D341Med (cell line): ENCODE results near the gene GBP1.
"Not testable (repeated sequence)": the region's sequence is repeated elsewhere in the genome, so short reads cannot be mapped to it uniquely, and the experiment has no call there.

ENCODE experiments used
- DNase-seq: peaks from one replicate; pipeline ENCODE4 v3.0.0; 2012; ENCODE audit warnings: low spot score

Gene GBP1, protein sequence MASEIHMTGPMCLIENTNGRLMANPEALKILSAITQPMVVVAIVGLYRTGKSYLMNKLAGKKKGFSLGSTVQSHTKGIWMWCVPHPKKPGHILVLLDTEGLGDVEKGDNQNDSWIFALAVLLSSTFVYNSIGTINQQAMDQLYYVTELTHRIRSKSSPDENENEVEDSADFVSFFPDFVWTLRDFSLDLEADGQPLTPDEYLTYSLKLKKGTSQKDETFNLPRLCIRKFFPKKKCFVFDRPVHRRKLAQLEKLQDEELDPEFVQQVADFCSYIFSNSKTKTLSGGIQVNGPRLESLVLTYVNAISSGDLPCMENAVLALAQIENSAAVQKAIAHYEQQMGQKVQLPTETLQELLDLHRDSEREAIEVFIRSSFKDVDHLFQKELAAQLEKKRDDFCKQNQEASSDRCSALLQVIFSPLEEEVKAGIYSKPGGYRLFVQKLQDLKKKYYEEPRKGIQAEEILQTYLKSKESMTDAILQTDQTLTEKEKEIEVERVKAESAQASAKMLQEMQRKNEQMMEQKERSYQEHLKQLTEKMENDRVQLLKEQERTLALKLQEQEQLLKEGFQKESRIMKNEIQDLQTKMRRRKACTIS

DNA sequence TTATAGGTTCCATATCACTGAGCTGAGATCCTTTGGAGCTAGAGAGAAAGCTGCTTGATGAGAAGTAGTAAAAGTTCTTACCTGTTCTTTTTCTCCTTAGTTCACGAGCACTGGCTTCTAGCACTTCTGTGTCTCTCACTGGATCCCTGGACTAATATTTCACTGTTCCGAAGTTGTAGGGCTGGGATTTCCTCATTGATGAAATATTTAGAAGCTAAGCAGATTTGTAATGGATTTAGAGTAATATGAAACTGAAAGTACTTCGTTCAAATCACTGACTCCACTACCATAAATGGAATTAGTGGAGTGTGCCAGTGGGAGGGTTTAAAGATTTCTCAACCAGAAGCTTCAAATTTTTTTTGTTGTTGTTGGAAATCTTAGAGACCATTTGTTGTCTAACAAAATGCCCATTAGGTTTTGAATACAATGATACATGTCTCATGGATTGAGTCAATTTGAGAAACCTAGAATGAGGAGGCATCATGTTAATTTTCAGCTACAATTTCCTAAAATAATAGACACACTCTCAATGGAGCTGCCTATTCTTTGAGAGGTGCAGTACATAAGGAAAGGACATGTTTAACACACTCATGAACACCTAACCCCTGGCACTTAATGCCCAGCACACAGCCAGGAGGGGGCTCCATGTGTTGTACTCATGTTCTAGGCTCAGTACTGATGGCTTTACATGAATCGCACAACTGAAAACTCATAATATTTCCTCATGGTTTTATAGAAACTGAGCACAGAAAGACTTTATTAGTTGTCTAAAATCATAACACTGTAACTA, at the start of gene GBP1:
TSS of gene GBP1 (minus strand) at position 130 of the 790 bp plus-strand sequence. CDS start 1,974 bp downstream, outside the sequence.
- no peak for DNase-seq

- no peak for DNase-seq
These were observed 49.7 kb upstream of the GBP1 start for GRCh38 chr1:89114662-89115061.

DNA sequence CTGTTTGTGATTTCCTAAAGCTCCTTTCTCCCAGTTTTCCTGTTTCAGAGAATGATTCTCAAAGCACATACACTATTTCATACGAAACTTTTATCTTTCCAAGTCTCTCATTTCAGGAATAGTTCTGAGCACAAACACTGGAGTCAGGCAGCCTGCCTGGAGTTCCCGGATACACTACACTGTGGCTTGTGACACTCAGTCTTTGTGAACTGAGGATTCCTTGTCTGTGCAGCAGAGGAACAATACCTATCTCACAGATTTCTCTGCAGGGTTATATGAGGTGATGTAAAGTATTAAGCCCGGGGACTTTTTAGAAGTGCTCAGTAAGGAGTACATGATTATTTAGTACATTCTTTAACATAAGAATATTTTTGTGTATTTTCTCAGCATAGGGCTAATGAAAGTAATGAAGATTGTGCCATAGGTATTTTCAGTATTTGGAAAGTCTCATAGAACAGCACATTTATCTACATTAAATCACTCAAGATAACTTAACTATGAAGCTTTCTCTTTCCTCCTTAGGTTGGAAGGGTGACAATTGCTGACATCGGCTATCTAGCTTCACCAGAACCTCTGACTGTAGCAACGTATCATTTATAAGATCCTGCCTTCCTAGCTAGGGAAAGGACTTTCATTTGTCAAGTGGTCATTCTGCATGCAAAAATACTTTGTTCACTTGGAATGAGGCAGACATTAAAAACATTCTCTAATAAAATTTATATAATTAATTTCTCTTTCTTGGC, 48.0 kb upstream of the GBP1 start:
- no peak for DNase-seq

- no peak for DNase-seq
These were observed 39.7 kb upstream of the GBP1 start for GRCh38 chr1:89104687-89105086.

DNA sequence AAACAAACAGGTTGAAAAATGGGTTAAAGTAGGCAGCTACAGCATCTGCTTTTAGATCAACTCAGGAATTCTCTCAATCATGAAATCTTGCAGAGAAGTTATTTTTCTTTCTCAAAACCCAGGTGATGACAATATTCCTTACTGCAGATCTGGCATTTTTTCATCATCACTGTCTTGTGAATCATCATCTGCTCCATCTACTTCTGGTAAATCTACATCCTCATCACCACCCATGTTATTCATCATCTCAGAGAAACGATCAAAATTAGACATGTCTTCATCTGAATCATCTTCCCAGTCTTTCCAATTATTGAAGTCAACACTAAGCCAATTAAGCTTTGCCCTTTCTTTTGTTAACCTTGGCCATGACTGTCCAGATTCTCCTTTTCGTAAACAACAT, 39.1 kb upstream of the GBP1 start:
- DNase-seq, result no peak

GRCh38 chr1:89102021-89102420, 37.0 kb upstream of the GBP1 start:
- no peak for DNase-seq

- DNase-seq, result no peak
These were observed 35.4 kb upstream of the GBP1 start for GRCh38 chr1:89100412-89100811.

DNA sequence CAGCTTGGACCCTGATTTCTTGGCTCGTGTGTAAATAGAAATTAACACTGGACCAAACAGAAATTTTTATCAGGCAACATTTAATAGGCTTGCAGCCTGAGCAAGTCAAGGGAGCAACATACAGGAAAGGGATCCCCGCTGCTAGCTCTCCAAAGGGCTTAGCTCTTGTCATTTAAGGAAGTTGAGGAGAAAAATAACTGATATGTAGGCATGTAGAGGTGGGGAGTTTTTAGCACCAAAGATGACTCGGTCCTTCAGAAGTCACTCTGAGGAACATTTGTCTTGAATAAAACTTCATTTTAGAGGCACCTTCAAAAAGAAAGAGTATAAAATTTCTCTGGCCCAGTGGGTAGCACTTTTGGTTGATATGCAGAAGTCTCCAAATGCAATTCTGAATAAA, 33.8 kb upstream of the GBP1 start:
- DNase-seq, result no peak

GRCh38 chr1:89095737-89096136, 30.7 kb upstream of the GBP1 start:
- DNase-seq, result no peak

DNA sequence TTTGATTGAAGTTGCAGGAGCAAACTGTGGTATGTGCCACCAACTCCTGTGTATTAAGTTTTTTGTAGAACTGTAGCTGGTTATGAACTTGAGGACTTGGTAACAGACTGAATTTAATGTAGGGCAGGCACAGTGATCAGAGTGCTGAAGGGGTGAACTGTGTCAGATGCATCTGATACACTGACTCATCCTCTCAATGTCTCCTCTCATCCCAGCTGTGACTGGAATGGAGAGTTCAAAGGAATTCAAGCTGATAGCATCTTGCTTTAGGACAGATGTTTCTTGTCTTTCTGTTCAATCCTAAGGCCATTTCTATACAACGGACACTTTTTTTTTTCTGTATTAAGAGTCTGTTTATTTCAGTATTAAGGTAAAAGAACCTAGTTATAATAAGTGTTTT, 25.0 kb upstream of the GBP1 start:
- no peak for DNase-seq

DNA sequence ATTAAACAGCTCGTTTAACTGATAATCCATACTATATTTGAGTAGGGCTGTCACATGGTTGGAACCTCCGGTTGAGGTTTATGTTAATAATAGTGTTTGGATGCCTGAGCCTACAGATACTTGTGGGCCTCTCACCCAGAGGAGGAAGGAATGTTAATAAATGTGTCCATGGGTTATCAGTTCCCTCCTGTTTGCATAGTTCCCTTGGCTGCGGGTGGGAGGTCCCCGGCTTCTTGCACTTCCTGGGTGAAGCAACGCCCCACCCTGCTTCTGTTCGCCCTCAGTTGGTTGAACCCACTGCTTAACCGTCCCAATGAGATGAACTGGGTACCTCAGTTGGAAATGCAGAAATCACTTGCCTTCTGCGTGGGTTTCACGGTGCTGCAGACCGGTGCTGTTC, 23.6 kb upstream of the GBP1 start:
- DNase-seq, result no peak

- DNase-seq, result no peak
These were observed 22.2 kb upstream of the GBP1 start for GRCh38 chr1:89087241-89087640.

GRCh38 chr1:89085781-89086180, 20.8 kb upstream of the GBP1 start:
- no peak for DNase-seq

DNA sequence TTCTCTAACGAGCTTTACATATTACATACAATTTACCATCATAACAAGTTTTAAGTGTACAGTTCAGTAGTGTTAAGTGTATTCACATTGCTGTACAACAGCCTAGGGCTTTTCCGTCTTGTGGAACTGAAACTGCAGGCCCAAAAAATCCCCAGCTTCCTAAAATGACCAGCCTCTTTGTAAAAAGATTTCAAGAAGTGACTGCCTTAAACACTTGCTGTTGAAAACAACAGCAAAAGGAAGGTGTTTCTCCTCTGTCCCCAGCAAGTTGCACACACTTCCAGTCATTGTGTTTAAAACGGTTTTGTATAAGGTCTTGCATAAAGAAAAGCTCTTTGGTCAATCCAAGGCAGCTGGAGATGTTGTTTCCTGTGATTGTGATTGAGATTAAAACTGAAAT, 16.0 kb upstream of the GBP1 start:
- DNase-seq, result no peak

DNA sequence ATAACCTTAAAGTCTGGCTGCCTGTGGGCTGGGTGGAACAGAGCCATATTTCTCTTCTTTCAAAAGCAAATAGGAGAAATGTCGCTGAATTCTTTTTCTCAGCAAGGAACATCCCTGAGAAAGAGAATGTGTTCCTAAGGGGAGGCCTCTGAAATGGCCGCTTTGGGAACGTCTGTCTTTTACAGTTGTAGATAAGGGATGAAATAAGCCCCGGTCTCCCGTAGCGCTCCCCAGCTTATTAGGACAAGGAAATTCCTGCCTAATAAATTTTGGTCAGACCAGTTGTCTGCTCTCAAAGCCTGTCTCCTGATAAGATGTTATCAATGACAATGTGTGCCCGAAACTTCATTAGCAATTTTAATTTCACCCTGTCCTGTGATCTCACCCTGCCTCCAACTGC, 15.1 kb upstream of the GBP1 start:
- not testable (repeated sequence) for DNase-seq

DNA sequence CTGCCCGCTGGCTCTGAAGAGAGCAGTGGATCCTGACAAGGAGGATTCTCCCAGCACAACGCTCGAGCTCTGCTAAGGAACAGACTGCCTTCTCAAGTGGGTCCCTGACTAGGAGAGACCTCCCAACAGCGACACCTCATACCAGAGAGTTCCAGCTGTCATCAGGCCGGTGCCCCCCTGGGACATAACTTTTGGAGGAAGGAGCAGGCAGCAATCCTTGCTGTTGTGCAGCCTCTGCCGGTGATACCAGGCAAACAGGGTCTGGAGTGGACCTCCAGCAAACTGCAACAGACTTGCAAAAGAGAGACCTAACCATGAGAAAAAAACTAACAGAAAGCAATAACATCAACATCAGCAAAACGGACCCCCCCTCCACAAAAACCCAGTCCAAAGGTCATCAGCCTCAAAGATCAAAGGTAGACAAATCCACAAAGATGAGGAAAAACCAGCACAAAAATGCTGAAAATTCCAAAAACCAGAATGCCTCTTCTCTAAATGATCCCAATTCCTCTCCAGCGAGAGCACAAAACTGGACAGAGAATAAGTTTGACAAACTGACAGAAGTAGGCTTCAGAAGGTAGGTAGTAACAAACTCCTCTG, 7.6 kb upstream of the GBP1 start:
- DNase-seq, result not testable (repeated sequence)

GRCh38 chr1:89070509-89070908, 5.5 kb upstream of the GBP1 start:
- DNase-seq, result no peak

DNA sequence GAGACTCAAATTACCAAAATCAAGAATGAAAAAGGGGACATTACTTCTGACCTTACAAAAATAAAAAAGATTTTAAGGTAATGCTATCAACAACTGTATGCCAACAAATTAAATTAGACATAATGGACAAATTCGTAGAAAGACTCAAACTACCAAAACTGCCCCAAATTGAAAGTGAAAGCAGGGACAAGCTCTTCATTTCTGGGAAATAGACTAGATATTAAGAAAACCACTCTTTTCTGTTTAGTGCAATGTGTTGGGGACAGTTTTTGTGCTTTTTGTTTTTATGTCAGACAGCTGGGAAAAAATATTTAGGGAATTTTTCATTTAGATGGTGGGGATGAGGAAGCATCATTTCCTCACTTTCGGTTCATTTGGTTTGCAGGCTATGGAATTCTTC, 4.9 kb upstream of the GBP1 start:
- no peak for DNase-seq

DNA sequence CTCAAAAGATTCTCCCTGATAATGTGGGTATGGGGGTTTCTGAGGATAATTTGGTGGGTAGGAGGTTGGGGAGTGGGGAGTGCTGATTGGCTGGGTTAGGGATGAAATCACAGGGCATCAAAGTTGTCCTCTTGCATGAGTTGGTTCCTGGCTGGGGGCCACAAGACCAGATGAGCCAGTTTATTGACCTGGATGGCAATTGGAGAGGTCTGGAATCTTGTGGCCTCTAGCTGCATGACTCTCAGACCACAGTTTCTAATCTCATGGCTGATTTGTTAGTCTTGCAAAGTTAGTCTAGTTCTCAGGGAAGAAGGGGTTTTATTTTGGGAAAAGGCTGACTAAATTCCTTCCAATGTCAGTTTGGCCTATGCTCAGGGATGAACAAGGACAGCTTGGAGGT, 3.3 kb upstream of the GBP1 start:
- DNase-seq, result no peak

GRCh38 chr1:89064632-89065031, 376 bp downstream of the GBP1 start:
- no peak for DNase-seq

- DNase-seq, result no peak
These were observed 1.9 kb downstream of the GBP1 start for GRCh38 chr1:89063094-89063493.

GRCh38 chr1:89060091-89060490, 4.9 kb downstream of the GBP1 start:
- DNase-seq, result no peak
